ENCODE measurements around the gene SMC5. TPM values are rescaled to one million over a fixed set of nuclear protein-coding genes. Genes with fewer than 3 reads are reported as not detected.
"Not testable (repeated sequence)": the region's sequence is repeated elsewhere in the genome, so short reads cannot be mapped to it uniquely, and the experiment has no call there.

Gene SMC5
- polyA plus RNA-seq, 4 donors: 8.4 to 35.4 (median 11.4) TPM

DNA sequence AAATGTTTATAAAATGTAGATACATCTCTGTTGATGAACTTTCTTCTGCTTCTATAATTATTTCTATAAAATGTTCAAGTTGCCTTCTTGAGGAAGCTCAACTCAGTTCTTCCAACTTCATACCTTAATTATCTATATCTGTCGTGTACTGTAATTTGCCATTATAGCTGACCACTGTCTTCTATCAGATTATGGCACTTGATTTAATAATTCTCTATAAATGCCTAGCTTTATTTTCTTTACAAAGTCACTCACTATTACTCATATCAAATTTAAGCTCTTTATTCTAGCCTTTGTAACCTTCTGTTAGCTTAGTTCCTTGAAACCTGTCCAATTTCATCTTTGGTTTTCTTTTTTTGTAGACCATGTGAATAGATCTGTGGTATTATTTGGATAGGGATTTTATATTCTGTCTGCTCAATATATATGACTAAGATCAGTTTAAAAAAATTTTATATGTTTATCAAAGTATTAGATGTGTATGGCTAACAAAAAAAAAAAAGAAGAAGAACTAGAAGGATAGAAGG is 39.5 kb downstream of the SMC5 start:
- H3K4me3 ChIP-seq (ENCODE audit: low read depth in 1 of 3, low read length in 3 of 3): no peak overlapping the region
- peaks cover 2 to 14% (median 2%) of the 10 kb centered on the region in 3 donors for H3K36me3 ChIP-seq (ENCODE audit: control insufficient read depth in 3 of 3, insufficient read depth in 2 of 3, low read depth in 1 of 3, low read length in 3 of 3)
- H3K27me3 ChIP-seq (ENCODE audit: control insufficient read depth in 3 of 3, insufficient read depth in 3 of 3, low read length in 3 of 3): no peaks in the 10 kb centered on the region
- H3K4me1 ChIP-seq (ENCODE audit: control insufficient read depth in 3 of 3, insufficient read depth in 2 of 3, low read depth in 1 of 3, low read length in 2 of 3): no peaks in the 10 kb centered on the region
- 92 to 100% (median 96%) methylated on average over 1 of the region's 1 CpG for WGBS, 3 donors
- FAIRE-seq (no peak), DNase-seq (no peak)
- no peak overlapping the region for H3K27ac ChIP-seq (ENCODE audit: low read depth in 1 of 3, low read length in 2 of 3)
- H3K9me3 ChIP-seq (ENCODE audit: control insufficient read depth in 2 of 2, insufficient read depth in 1 of 2, low read depth in 1 of 2, low read length in 1 of 2): peaks cover 0 to 2% of the 10 kb centered on the region in 2 donors

DNA sequence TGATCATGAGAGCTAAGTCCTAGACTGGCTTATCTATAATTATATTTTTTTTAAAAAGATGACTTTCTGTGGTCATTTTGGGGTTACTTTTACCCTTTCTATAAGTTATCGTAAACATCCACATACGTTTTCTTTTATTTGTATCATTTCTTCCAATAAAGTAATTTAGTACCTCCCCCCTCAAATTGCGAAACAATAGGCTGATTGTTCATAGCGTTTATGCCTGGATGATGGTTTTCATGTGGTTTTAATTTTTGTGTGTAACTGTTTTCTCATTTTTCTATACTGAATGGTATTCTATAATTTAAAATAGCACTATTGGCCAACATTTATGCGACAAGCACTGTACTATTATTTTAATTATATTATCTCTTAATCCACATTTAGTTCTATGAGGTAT is 44.5 kb downstream of the SMC5 start:
- WGBS, 3 donors: 76 to 81% (median 81%) methylated on average over 5 of the region's 5 CpGs
- no peak for FAIRE-seq
- Histone ChIP-seq H3K4me1 (ENCODE audit: control insufficient read depth in 3 of 3, insufficient read depth in 2 of 3, low read depth in 1 of 3, low read length in 2 of 3) (no peaks in the 10 kb centered on the region), H3K4me3 (ENCODE audit: low read depth in 1 of 3, low read length in 3 of 3) (no peak overlapping the region), H3K27ac (ENCODE audit: low read depth in 1 of 3, low read length in 2 of 3) (no peak overlapping the region), H3K36me3 (ENCODE audit: control insufficient read depth in 3 of 3, insufficient read depth in 2 of 3, low read depth in 1 of 3, low read length in 3 of 3) (peaks cover 0 to 20% (median under 1%) of the 10 kb centered on the region in 3 donors), H3K9me3 (ENCODE audit: control insufficient read depth in 2 of 2, insufficient read depth in 1 of 2, low read depth in 1 of 2, low read length in 1 of 2) (peaks cover 0 to 5% of the 10 kb centered on the region in 2 donors), H3K27me3 (ENCODE audit: control insufficient read depth in 3 of 3, insufficient read depth in 3 of 3, low read length in 3 of 3) (no peaks in the 10 kb centered on the region)
- DNase-seq: no peak

DNA sequence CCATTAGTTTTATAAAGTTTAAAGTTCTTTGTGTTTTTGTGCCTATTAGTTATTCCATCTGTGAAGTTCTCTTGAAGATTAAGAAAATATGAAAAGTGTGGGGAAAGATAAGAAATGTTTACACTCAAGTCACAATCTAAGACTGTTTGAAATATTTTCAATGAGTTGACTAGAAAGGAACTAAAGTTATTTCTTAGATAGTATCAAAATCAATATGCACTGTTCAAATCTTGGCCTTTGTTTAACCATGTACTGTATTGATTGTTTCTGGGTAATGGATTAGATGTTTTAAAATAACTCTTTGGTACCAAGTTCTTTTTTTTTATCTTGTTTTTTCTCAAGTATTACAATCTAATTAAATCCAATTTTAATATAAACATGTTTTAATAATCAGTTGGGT is 46.0 kb downstream of the SMC5 start:
- no peak overlapping the region for H3K4me3 ChIP-seq (ENCODE audit: low read depth in 1 of 3, low read length in 3 of 3)
- H3K27me3 ChIP-seq (ENCODE audit: control insufficient read depth in 3 of 3, insufficient read depth in 3 of 3, low read length in 3 of 3): no peaks in the 10 kb centered on the region
- FAIRE-seq (peak; percentile 77), DNase-seq (no peak)
- peaks cover 0 to 8% of the 10 kb centered on the region in 2 donors for H3K9me3 ChIP-seq (ENCODE audit: control insufficient read depth in 2 of 2, insufficient read depth in 1 of 2, low read depth in 1 of 2, low read length in 1 of 2)
- H3K36me3 ChIP-seq (ENCODE audit: control insufficient read depth in 3 of 3, insufficient read depth in 2 of 3, low read depth in 1 of 3, low read length in 3 of 3): peaks cover 3 to 22% (median 5%) of the 10 kb centered on the region in 3 donors
- H3K4me1 ChIP-seq (ENCODE audit: control insufficient read depth in 3 of 3, insufficient read depth in 2 of 3, low read depth in 1 of 3, low read length in 2 of 3): no peaks in the 10 kb centered on the region
- H3K27ac ChIP-seq (ENCODE audit: low read depth in 1 of 3, low read length in 2 of 3): no peak overlapping the region

DNA sequence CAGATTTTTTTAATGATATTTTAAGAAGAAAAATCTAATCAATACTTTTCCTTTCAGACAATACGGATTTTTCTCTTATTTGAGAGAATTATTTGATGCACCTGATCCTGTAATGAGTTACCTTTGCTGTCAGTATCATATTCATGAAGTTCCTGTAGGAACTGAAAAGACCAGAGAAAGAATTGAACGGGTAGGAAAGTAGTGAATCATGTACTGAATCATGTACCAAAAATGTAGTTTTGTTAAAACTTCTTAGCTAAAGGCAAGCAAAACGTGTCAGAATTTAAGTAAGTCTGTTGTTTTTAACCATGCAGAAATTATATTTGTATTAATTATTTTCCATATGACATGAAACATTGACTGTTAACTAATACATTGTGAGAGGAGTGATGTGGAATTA is 56.6 kb downstream of the SMC5 start:
- 91 to 94% (median 94%) methylated on average over 3 of the region's 3 CpGs for WGBS, 3 donors
- DNase-seq (no peak), FAIRE-seq (no peak)
- Histone ChIP-seq H3K4me3 (ENCODE audit: low read depth in 1 of 3, low read length in 3 of 3) (no peak overlapping the region), H3K27ac (ENCODE audit: low read depth in 1 of 3, low read length in 2 of 3) (no peak overlapping the region), H3K36me3 (ENCODE audit: control insufficient read depth in 3 of 3, insufficient read depth in 2 of 3, low read depth in 1 of 3, low read length in 3 of 3) (peaks cover 0 to 17% (median 7%) of the 10 kb centered on the region in 3 donors), H3K27me3 (ENCODE audit: control insufficient read depth in 3 of 3, insufficient read depth in 3 of 3, low read length in 3 of 3) (no peaks in the 10 kb centered on the region), H3K9me3 (ENCODE audit: control insufficient read depth in 2 of 2, insufficient read depth in 1 of 2, low read depth in 1 of 2, low read length in 1 of 2) (no peaks in the 10 kb centered on the region), H3K4me1 (ENCODE audit: control insufficient read depth in 3 of 3, insufficient read depth in 2 of 3, low read depth in 1 of 3, low read length in 2 of 3) (no peaks in the 10 kb centered on the region)

DNA sequence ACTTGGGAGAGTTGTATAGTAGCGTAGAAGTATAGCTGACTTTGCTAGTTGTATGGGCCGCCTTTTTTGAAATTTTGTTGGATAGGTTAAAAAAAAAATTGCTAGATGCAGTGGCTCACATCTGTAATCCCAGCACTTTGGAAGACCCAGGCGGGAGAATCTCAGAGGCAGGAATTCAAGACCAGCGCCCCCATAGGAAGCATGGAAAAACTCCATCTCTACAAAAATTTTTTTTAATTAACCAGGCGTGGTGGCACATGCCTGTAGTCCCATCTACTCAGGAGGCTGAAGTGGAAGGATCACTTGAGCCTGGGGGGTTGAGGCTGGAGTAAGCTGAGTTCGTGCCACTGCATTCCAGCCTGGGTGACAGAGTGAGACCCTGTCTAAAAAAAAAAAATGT is 59.2 kb downstream of the SMC5 start:
- WGBS, 3 donors: 88 to 98% (median 97%) methylated on average over 6 of the region's 6 CpGs
- Histone ChIP-seq H3K27ac (ENCODE audit: low read depth in 1 of 3, low read length in 2 of 3) (no peak overlapping the region), H3K4me3 (ENCODE audit: low read depth in 1 of 3, low read length in 3 of 3) (no peak overlapping the region), H3K36me3 (ENCODE audit: control insufficient read depth in 3 of 3, insufficient read depth in 2 of 3, low read depth in 1 of 3, low read length in 3 of 3) (peaks cover 2 to 20% (median 6%) of the 10 kb centered on the region in 3 donors), H3K9me3 (ENCODE audit: control insufficient read depth in 2 of 2, insufficient read depth in 1 of 2, low read depth in 1 of 2, low read length in 1 of 2) (no peaks in the 10 kb centered on the region), H3K27me3 (ENCODE audit: control insufficient read depth in 3 of 3, insufficient read depth in 3 of 3, low read length in 3 of 3) (no peaks in the 10 kb centered on the region), H3K4me1 (ENCODE audit: control insufficient read depth in 3 of 3, insufficient read depth in 2 of 3, low read depth in 1 of 3, low read length in 2 of 3) (no peaks in the 10 kb centered on the region)
- DNase-seq (no peak), FAIRE-seq (no peak)

DNA sequence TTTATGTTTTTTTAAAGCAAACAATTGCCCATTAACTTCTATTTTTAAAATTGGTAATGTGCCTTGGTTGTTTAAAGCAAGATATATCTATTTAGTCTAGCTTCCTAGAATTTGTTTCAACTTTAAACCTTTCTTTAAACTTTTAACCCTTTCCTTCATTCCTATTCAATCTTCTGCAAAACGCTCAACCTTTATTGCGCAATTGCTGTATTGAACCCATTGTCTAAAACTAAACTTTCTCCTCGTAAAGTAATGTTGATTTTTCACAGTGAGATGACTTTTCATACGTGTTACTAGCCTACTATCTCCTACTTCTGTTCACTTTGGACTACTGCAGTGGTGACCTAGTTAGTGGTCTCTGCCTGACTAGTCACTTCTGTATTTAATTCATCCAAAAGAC is 63.3 kb downstream of the SMC5 start:
- Histone ChIP-seq H3K4me3 (ENCODE audit: low read depth in 1 of 3, low read length in 3 of 3) (no peak overlapping the region), H3K36me3 (ENCODE audit: control insufficient read depth in 3 of 3, insufficient read depth in 2 of 3, low read depth in 1 of 3, low read length in 3 of 3) (peaks cover 2 to 17% (median 12%) of the 10 kb centered on the region in 3 donors), H3K9me3 (ENCODE audit: control insufficient read depth in 2 of 2, insufficient read depth in 1 of 2, low read depth in 1 of 2, low read length in 1 of 2) (no peaks in the 10 kb centered on the region), H3K4me1 (ENCODE audit: control insufficient read depth in 3 of 3, insufficient read depth in 2 of 3, low read depth in 1 of 3, low read length in 2 of 3) (no peaks in the 10 kb centered on the region), H3K27me3 (ENCODE audit: control insufficient read depth in 3 of 3, insufficient read depth in 3 of 3, low read length in 3 of 3) (no peaks in the 10 kb centered on the region), H3K27ac (ENCODE audit: low read depth in 1 of 3, low read length in 2 of 3) (no peak overlapping the region)
- 86 to 94% (median 92%) methylated on average over 4 of the region's 4 CpGs for WGBS, 3 donors
- DNase-seq (no peak), FAIRE-seq (no peak)

DNA sequence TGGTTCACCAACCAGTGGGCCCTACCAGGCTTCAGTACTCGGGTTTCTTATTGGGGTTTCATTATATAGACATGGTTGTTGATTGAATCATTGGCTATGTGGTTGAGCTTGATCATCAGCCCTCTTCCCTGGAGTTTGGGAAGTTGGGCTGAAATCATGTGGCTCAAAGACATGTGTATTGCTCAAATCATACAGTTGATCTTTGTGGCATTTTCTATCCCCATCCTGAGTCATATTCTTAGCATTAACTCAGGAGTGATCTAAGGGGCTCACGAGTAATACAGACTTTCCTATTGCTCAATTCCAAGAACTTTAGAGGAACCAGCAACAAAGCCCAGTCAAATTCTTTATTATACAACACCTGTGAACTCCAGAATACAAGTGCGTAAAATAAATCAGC is 66.2 kb downstream of the SMC5 start:
- Histone ChIP-seq H3K4me3 (ENCODE audit: low read depth in 1 of 3, low read length in 3 of 3) (no peak overlapping the region), H3K27me3 (ENCODE audit: control insufficient read depth in 3 of 3, insufficient read depth in 3 of 3, low read length in 3 of 3) (no peaks in the 10 kb centered on the region), H3K9me3 (ENCODE audit: control insufficient read depth in 2 of 2, insufficient read depth in 1 of 2, low read depth in 1 of 2, low read length in 1 of 2) (peaks cover 0 to 14% of the 10 kb centered on the region in 2 donors), H3K36me3 (ENCODE audit: control insufficient read depth in 3 of 3, insufficient read depth in 2 of 3, low read depth in 1 of 3, low read length in 3 of 3) (peaks cover 13 to 23% (median 17%) of the 10 kb centered on the region in 3 donors), H3K4me1 (ENCODE audit: control insufficient read depth in 3 of 3, insufficient read depth in 2 of 3, low read depth in 1 of 3, low read length in 2 of 3) (no peaks in the 10 kb centered on the region), H3K27ac (ENCODE audit: low read depth in 1 of 3, low read length in 2 of 3) (no peak overlapping the region)
- no peak for DNase-seq
- no peak for FAIRE-seq
- 79 to 93% (median 86%) methylated on average over 3 of the region's 3 CpGs for WGBS, 3 donors

DNA sequence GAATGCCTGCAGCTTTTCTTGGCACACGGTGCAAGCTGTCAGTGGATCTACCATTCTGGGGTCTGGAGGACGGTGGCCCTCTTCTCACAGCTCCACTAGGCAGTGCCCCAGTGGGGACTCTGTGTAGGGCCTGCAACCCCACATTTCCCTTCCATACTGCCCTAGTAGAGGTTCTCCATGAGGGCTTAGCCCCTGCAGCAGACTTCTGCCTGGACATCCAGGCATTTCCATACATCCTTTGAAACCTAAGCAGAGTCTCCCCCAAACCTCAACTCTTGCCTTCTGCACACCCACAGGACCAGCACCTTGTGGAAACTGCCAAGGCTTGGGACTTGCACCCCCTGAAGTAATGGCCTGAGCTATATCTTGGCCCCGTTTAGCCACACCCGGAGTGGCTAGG is 69.8 kb downstream of the SMC5 start:
- WGBS, 3 donors: 84 to 99% (median 98%) methylated on average over 4 of the region's 4 CpGs
- H3K36me3 ChIP-seq (ENCODE audit: control insufficient read depth in 3 of 3, insufficient read depth in 2 of 3, low read depth in 1 of 3, low read length in 3 of 3): peaks cover 11 to 19% (median 18%) of the 10 kb centered on the region in 3 donors

DNA sequence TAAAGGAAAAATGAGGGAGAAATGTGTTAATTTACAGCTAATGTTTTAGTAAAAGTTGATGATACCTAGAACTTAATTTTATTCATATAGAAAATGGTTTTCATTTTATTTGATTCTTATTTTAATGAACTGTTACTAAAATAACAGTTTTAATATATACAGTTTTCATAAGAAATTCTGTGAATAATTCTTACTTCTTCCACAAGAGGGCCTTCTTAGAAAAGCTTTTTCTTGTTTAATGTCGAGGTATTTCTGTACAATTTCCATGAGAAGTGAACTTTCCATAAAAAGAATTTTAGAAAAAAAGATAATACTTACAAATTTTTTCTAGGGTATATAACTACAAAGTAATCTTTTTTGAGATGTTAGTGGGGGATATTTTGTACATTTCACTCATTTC is 81.8 kb downstream of the SMC5 start:
- H3K27ac ChIP-seq (ENCODE audit: low read depth in 1 of 3, low read length in 2 of 3): no peak overlapping the region
- no peaks in the 10 kb centered on the region for H3K9me3 ChIP-seq (ENCODE audit: control insufficient read depth in 2 of 2, insufficient read depth in 1 of 2, low read depth in 1 of 2, low read length in 1 of 2)
- 0 to 2% (median 0%) methylated on average over 1 of the region's 1 CpG for WGBS, 3 donors
- no peaks in the 10 kb centered on the region for H3K27me3 ChIP-seq (ENCODE audit: control insufficient read depth in 3 of 3, insufficient read depth in 3 of 3, low read length in 3 of 3)
- H3K36me3 ChIP-seq (ENCODE audit: control insufficient read depth in 3 of 3, insufficient read depth in 2 of 3, low read depth in 1 of 3, low read length in 3 of 3): peaks cover 0 to 9% (median 2%) of the 10 kb centered on the region in 3 donors
- no peak overlapping the region for H3K4me3 ChIP-seq (ENCODE audit: low read depth in 1 of 3, low read length in 3 of 3)
- H3K4me1 ChIP-seq (ENCODE audit: control insufficient read depth in 3 of 3, insufficient read depth in 2 of 3, low read depth in 1 of 3, low read length in 2 of 3): no peaks in the 10 kb centered on the region
- DNase-seq: peak; percentile 8 to 35
- peak; percentile 97 for FAIRE-seq

More for the DNA sequence above, 69.8 kb downstream of the SMC5 start:
- not testable (repeated sequence) for H3K4me3 ChIP-seq (ENCODE audit: low read depth in 1 of 3, low read length in 3 of 3); H3K4me1 ChIP-seq (ENCODE audit: control insufficient read depth in 3 of 3, insufficient read depth in 2 of 3, low read depth in 1 of 3, low read length in 2 of 3); DNase-seq; FAIRE-seq; H3K27me3 ChIP-seq (ENCODE audit: control insufficient read depth in 3 of 3, insufficient read depth in 3 of 3, low read length in 3 of 3); H3K27ac ChIP-seq (ENCODE audit: low read depth in 1 of 3, low read length in 2 of 3)
- peaks cover 0 to 14% of the 10 kb centered on the region in 2 donors for H3K9me3 ChIP-seq (ENCODE audit: control insufficient read depth in 2 of 2, insufficient read depth in 1 of 2, low read depth in 1 of 2, low read length in 1 of 2)

Data from small intestine (tissue), 7 donors.